Measurements from ENCODE around the gene CXCR6. TPM values are rescaled to one million over a fixed set of nuclear protein-coding genes. Genes with fewer than 3 reads are reported as not detected.

The CXCR6 gene
- total RNA-seq, 1 experiment from 2014 or later = not detected

DNA sequence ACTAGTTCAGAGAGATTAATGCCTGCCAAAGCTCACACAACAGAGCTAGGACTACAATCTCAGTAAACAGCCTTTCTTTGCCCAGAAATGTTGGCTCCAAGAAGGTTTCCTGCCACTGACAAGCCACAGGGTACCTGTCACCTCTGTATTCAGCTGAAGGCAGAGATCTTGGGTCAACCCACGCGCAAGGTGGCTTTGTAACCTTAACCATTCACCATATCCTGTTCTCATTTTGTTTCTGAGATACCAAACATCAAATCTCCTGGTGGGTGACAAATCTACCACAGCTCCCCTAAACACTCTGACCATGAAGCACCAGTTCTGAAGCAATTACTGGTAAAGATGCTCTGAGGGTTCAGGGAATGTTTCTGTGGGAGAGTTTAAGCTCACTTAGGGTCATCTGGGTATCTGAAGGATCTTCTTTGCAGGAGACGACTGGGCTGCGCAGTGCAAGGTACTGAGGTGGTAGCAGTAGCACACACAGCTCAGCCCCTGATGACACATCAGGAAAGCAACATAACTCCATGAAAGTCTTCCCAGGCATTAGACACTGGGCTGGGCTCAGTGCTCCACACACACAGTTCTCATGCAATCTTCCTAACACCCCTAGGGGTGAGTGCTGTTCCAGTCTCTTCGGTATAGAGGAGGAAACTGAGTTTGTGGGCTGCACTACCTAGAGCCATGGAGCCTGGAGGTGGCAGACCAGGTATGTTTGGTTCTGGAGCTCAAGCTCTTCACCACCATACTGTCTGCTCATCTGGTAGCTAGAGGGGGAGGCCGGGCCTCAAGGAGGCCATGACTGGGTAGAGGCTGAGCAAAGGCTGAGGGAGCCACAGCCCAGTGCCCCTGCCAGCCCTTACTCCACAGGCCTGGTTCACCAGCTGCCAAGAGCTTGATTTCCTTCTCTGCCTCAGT is 7.7 kb downstream of the CXCR6 start:
- intact Hi-C loops (cut with micrococcal nuclease) = no loop called here
- H3K36me3 Mint-ChIP-seq (ENCODE audit: insufficient read depth, unreplicated experiment) = peaks cover 55% of the 10 kb centered on the region
- H3K4me3 Mint-ChIP-seq (ENCODE audit: unreplicated experiment) = no peak overlapping the region
- no peaks in the 10 kb centered on the region for H3K4me1 Mint-ChIP-seq (ENCODE audit: insufficient read depth, unreplicated experiment)
- ChIA-PET POLR2A (no interaction called here), CTCF (interaction anchor here (0.6 to 3.3 kb wide), 7 partner anchors 11 to 428 kb away, joined by 3 to 13 read pairs (median 4); no protein-coding TSS in a partner anchor)
- H3K27me3 Mint-ChIP-seq (ENCODE audit: insufficient read depth, unreplicated experiment) = no peaks in the 10 kb centered on the region
- no TSS peak for BruUV-seq (replicated peaks)
- no peaks in the 10 kb centered on the region for H3K9me3 Mint-ChIP-seq (ENCODE audit: unreplicated experiment)
- TF ChIP-seq, protein P1, sequence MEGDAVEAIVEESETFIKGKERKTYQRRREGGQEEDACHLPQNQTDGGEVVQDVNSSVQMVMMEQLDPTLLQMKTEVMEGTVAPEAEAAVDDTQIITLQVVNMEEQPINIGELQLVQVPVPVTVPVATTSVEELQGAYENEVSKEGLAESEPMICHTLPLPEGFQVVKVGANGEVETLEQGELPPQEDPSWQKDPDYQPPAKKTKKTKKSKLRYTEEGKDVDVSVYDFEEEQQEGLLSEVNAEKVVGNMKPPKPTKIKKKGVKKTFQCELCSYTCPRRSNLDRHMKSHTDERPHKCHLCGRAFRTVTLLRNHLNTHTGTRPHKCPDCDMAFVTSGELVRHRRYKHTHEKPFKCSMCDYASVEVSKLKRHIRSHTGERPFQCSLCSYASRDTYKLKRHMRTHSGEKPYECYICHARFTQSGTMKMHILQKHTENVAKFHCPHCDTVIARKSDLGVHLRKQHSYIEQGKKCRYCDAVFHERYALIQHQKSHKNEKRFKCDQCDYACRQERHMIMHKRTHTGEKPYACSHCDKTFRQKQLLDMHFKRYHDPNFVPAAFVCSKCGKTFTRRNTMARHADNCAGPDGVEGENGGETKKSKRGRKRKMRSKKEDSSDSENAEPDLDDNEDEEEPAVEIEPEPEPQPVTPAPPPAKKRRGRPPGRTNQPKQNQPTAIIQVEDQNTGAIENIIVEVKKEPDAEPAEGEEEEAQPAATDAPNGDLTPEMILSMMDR (IDR thresholded peaks at IDR 0.05; ENCODE audit: unreplicated experiment) = no peak
- H3K27ac Mint-ChIP-seq (ENCODE audit: low read depth, unreplicated experiment) = no peak overlapping the region
- DNase-seq (ENCODE audit: unreplicated experiment) = no peak

DNA sequence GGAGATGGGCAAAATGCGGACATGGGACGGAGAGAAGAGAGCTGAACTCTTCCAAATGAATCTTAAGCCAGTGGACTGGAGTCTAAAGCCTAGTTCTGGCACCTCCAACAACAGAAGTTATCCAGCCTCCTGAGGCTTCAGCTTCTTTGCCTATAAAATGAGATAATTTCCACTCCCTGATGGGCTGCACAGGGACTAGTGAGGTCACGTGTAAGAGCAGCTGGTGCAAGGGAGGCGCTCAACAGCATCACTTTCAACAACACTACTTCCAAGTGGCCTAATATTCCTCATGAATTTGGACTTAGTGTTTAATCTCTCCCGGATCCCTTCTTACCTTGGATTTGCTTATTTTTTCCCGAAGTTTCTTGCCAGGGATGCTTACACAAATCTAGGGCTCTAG is 8.7 kb downstream of the CXCR6 start:
- intact Hi-C loops (cut with micrococcal nuclease) = no loop called here
- H3K9me3 Mint-ChIP-seq (ENCODE audit: unreplicated experiment) = no peaks in the 10 kb centered on the region
- POLR2A ChIA-PET = interaction anchor here (0.7 kb wide), 1 partner anchor 180 kb away, joined by 4 read pairs; no protein-coding TSS in a partner anchor
- peaks cover 50% of the 10 kb centered on the region for H3K36me3 Mint-ChIP-seq (ENCODE audit: insufficient read depth, unreplicated experiment)
- no peak overlapping the region for H3K27ac Mint-ChIP-seq (ENCODE audit: low read depth, unreplicated experiment)
- H3K27me3 Mint-ChIP-seq (ENCODE audit: insufficient read depth, unreplicated experiment) = no peaks in the 10 kb centered on the region
- no peaks in the 10 kb centered on the region for H3K4me1 Mint-ChIP-seq (ENCODE audit: insufficient read depth, unreplicated experiment)
- BruUV-seq (replicated peaks) = no TSS peak
- no peak for DNase-seq (ENCODE audit: unreplicated experiment)
- CTCF ChIA-PET = interaction anchor here (0.6 to 3.3 kb wide), 4 partner anchors 13 to 427 kb away, joined by 3 to 13 read pairs (median 8); no protein-coding TSS in a partner anchor
- TF ChIP-seq, protein P1 (IDR thresholded peaks at IDR 0.05; ENCODE audit: unreplicated experiment) = no peak
- no peak overlapping the region for H3K4me3 Mint-ChIP-seq (ENCODE audit: unreplicated experiment)

DNA sequence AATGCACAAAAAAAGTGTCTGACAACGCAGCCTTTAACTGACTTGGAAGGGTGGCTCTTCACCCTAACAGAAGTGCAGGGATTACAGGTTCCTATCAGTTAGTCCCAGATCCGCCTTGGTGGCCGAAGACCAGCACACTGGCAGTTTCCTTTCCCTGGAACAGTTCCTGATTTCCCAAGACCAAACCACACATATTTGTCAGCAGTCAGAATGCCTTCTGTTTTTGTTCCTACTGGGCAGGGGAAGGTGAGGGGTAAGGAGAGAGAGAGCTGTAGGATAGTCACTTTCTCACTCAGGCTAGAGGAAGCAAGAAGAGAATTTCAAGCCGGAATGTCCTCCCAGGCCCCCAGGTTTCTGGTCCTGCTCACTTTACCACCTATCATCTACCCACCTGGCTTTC is 9.2 kb downstream of the CXCR6 start:
- DNase-seq (ENCODE audit: unreplicated experiment) = no peak
- intact Hi-C loops (cut with micrococcal nuclease) = no loop called here
- Mint-ChIP-seq H3K27me3 (ENCODE audit: insufficient read depth, unreplicated experiment) (no peaks in the 10 kb centered on the region), H3K4me1 (ENCODE audit: insufficient read depth, unreplicated experiment) (no peaks in the 10 kb centered on the region), H3K4me3 (ENCODE audit: unreplicated experiment) (no peak overlapping the region), H3K9me3 (ENCODE audit: unreplicated experiment) (no peaks in the 10 kb centered on the region), H3K27ac (ENCODE audit: low read depth, unreplicated experiment) (no peak overlapping the region), H3K36me3 (ENCODE audit: insufficient read depth, unreplicated experiment) (peaks cover 52% of the 10 kb centered on the region)
- TF ChIP-seq, protein P1 (IDR thresholded peaks at IDR 0.05; ENCODE audit: unreplicated experiment) = no peak
- CTCF ChIA-PET = interaction anchor here (0.6 to 3.3 kb wide), 4 partner anchors 14 to 426 kb away, joined by 3 to 13 read pairs (median 8); no protein-coding TSS in a partner anchor
- POLR2A ChIA-PET = interaction anchor here (0.7 kb wide), 1 partner anchor 181 kb away, joined by 4 read pairs; no protein-coding TSS in a partner anchor
- no TSS peak for BruUV-seq (replicated peaks)

DNA sequence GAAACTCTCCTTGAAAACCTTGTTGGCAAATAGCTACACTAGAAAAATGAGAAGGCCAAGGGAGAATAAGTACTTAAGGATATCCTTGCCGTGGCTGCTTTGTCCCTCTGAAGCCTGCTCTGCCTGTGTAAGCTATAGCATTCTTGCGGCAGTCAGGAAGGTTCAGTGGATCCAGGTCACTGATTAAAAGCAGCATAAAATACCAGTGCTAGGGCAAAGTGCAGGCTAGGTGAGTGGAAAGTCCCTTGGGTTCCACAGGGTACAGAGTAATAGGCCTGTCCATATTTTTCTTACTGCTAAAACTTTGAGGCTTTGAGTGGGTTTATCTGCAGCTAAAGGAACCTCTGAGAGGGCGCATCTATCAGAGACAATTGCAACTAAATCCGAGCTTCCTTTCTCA is 10.3 kb downstream of the CXCR6 start:
- peaks cover 59% of the 10 kb centered on the region for H3K36me3 Mint-ChIP-seq (ENCODE audit: insufficient read depth, unreplicated experiment)
- H3K27ac Mint-ChIP-seq (ENCODE audit: low read depth, unreplicated experiment) = no peak overlapping the region
- no peaks in the 10 kb centered on the region for H3K4me1 Mint-ChIP-seq (ENCODE audit: insufficient read depth, unreplicated experiment)
- DNase-seq (ENCODE audit: unreplicated experiment) = no peak
- intact Hi-C loops (cut with micrococcal nuclease) = no loop called here
- BruUV-seq (replicated peaks) = no TSS peak
- H3K4me3 Mint-ChIP-seq (ENCODE audit: unreplicated experiment) = no peak overlapping the region
- no peaks in the 10 kb centered on the region for H3K27me3 Mint-ChIP-seq (ENCODE audit: insufficient read depth, unreplicated experiment)
- TF ChIP-seq, protein P1 (IDR thresholded peaks at IDR 0.05; ENCODE audit: unreplicated experiment) = no peak
- no peaks in the 10 kb centered on the region for H3K9me3 Mint-ChIP-seq (ENCODE audit: unreplicated experiment)
- CTCF ChIA-PET = interaction anchor here (0.6 to 3.3 kb wide), 3 partner anchors 15 to 215 kb away, joined by 3 to 13 read pairs (median 3); no protein-coding TSS in a partner anchor
- POLR2A ChIA-PET = no interaction called here

Measured in MCF 10A (cell line).